C4-2B (cell line): ENCODE results near the gene DPP6.

Source experiments
- ZFX ChIP-seq: fragments of 450-650 bp; IDR thresholded peaks from 2 replicates; pipeline ENCODE4 v1.6.1; 2017
- TF ChIP-seq, protein P1 (sequence below): fragments of 450-650 bp; conservative IDR thresholded peaks from 2 replicates; pipeline ENCODE4 v1.5.1; 2017; ENCODE audit warnings: mild to moderate bottlenecking

DNA sequence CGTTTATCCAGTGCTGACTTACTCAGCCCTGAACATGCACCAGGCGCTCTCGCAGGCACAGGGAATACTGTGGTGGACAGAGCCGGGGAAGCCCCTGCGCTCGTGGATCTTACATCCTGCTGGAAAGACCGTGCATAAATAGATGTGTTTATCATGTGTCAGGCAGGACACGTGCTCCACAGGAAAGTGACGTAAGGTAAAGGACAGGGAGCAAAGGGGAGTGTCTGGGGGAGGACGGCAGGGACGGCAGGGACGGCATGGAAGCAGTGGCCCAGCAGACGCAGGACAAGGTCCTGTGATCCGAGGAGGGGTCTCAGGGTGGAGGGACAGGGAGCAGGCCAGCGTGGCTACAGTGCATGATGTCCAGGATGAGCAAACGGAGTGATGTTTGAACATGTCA, 540.2 kb downstream of the DPP6 start:
- TF ChIP-seq, protein P1, sequence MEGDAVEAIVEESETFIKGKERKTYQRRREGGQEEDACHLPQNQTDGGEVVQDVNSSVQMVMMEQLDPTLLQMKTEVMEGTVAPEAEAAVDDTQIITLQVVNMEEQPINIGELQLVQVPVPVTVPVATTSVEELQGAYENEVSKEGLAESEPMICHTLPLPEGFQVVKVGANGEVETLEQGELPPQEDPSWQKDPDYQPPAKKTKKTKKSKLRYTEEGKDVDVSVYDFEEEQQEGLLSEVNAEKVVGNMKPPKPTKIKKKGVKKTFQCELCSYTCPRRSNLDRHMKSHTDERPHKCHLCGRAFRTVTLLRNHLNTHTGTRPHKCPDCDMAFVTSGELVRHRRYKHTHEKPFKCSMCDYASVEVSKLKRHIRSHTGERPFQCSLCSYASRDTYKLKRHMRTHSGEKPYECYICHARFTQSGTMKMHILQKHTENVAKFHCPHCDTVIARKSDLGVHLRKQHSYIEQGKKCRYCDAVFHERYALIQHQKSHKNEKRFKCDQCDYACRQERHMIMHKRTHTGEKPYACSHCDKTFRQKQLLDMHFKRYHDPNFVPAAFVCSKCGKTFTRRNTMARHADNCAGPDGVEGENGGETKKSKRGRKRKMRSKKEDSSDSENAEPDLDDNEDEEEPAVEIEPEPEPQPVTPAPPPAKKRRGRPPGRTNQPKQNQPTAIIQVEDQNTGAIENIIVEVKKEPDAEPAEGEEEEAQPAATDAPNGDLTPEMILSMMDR, result no peak
- no peak for TF ChIP-seq ZFX
